HCT116 (cell line): Measurements from ENCODE around the gene TFCP2.

Experiments used
- EGR1 ChIP-seq: IDR thresholded peaks from 2 replicates; pipeline ENCODE4 v1.6.1; 2012; ENCODE audit warnings: low read depth
- EZH2 ChIP-seq: fragments of 200-600 bp; sonication (generic); IDR thresholded peaks from 2 replicates; pipeline ENCODE4 v1.6.1; 2017; ENCODE audit warnings: antibody characterized with exemption, mixed run types
- EZH2phosphoT487 ChIP-seq: fragments of 200-600 bp; IDR thresholded peaks from 2 replicates; pipeline ENCODE4 v1.6.1; 2018; ENCODE audit warnings: antibody characterized with exemption, borderline replicate concordance
- JUND ChIP-seq: IDR thresholded peaks from 2 replicates; pipeline ENCODE4 v1.6.1; 2012
- POLR2AphosphoS5 ChIP-seq: IDR thresholded peaks from 2 replicates; pipeline ENCODE4 v1.6.1; 2011; ENCODE audit warnings: mild to moderate bottlenecking, low read depth, low read length, moderate library complexity
- TF ChIP-seq, protein P1 (sequence below): IDR thresholded peaks from 2 replicates; pipeline ENCODE4 v1.6.1; 2012; ENCODE audit warnings: low read depth
- TF ChIP-seq, protein P2 (sequence below), 3 experiments: fragments of 200-600 bp in 1 of 3; sonication (generic) in 1 of 3; IDR thresholded peaks in 2 of 3; conservative IDR thresholded peaks in 1 of 3; 2 replicates each; pipeline ENCODE4 v1.5.1; 2012 to 2017; ENCODE audit warnings: low read depth in 2 of 3, low read length in 2 of 3, antibody characterized with exemption in 1 of 3, borderline replicate concordance in 1 of 3, control low read depth in 1 of 3, mild to moderate bottlenecking in 1 of 3, mixed read lengths in 1 of 3, mixed run types in 1 of 3, moderate library complexity in 1 of 3; ENCODE audit not compliant: insufficient read depth in 1 of 3

GRCh38 chr12:51186465-51187085, 13.6 kb upstream of the TFCP2 start:
- TF ChIP-seq, protein P1, sequence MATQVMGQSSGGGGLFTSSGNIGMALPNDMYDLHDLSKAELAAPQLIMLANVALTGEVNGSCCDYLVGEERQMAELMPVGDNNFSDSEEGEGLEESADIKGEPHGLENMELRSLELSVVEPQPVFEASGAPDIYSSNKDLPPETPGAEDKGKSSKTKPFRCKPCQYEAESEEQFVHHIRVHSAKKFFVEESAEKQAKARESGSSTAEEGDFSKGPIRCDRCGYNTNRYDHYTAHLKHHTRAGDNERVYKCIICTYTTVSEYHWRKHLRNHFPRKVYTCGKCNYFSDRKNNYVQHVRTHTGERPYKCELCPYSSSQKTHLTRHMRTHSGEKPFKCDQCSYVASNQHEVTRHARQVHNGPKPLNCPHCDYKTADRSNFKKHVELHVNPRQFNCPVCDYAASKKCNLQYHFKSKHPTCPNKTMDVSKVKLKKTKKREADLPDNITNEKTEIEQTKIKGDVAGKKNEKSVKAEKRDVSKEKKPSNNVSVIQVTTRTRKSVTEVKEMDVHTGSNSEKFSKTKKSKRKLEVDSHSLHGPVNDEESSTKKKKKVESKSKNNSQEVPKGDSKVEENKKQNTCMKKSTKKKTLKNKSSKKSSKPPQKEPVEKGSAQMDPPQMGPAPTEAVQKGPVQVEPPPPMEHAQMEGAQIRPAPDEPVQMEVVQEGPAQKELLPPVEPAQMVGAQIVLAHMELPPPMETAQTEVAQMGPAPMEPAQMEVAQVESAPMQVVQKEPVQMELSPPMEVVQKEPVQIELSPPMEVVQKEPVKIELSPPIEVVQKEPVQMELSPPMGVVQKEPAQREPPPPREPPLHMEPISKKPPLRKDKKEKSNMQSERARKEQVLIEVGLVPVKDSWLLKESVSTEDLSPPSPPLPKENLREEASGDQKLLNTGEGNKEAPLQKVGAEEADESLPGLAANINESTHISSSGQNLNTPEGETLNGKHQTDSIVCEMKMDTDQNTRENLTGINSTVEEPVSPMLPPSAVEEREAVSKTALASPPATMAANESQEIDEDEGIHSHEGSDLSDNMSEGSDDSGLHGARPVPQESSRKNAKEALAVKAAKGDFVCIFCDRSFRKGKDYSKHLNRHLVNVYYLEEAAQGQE, result no peak
- TF ChIP-seq, protein P2, sequence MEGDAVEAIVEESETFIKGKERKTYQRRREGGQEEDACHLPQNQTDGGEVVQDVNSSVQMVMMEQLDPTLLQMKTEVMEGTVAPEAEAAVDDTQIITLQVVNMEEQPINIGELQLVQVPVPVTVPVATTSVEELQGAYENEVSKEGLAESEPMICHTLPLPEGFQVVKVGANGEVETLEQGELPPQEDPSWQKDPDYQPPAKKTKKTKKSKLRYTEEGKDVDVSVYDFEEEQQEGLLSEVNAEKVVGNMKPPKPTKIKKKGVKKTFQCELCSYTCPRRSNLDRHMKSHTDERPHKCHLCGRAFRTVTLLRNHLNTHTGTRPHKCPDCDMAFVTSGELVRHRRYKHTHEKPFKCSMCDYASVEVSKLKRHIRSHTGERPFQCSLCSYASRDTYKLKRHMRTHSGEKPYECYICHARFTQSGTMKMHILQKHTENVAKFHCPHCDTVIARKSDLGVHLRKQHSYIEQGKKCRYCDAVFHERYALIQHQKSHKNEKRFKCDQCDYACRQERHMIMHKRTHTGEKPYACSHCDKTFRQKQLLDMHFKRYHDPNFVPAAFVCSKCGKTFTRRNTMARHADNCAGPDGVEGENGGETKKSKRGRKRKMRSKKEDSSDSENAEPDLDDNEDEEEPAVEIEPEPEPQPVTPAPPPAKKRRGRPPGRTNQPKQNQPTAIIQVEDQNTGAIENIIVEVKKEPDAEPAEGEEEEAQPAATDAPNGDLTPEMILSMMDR (IDR thresholded peaks at IDR 0.05 in 2 of 3, conservative IDR thresholded peaks at IDR 0.05 in 1 of 3; ENCODE audit: borderline replicate concordance in 1 of 3, insufficient read depth in 1 of 3, low read depth in 2 of 3, low read length in 2 of 3), result no peak
- no peak for TF ChIP-seq EZH2phosphoT487
- no peak for TF ChIP-seq EZH2
- TF ChIP-seq JUND, result no peak
- no peak for TF ChIP-seq POLR2AphosphoS5
- TF ChIP-seq EGR1, result no peak
